ENCODE measurements around the gene FAM78B. TPM values are rescaled to one million over a fixed set of nuclear protein-coding genes. Genes with fewer than 3 reads are reported as not detected.

Gene FAM78B
- total and polyA plus RNA-seq, 4 donors, result 0.30 to 1.4 (median 0.46) TPM

GRCh38 chr1:166167572-166167925 lies 748 bp upstream of the FAM78B start:
- ATAC-seq (ENCODE audit: insufficient read depth, low FRiP score) (no peak), DNase-seq (no peak)
- Histone ChIP-seq H3K27ac (ENCODE audit: low read depth in 1 of 2, low read length in 1 of 2) (no peak overlapping the region), H3K4me1 (ENCODE audit: control insufficient read depth in 5 of 5, insufficient read depth in 5 of 5, low read length in 5 of 5) (peaks cover 0 to 11% (median 5%) of the 10 kb centered on the region in 5 donors), H3K9me3 (ENCODE audit: control insufficient read depth in 4 of 4, insufficient read depth in 3 of 4, low read length in 3 of 4) (no peaks in the 10 kb centered on the region), H3K9ac (ENCODE audit: insufficient read depth in 1 of 2, low read length in 2 of 2) (no peak overlapping the region), H3K4me3 (no peak overlapping the region), H3K36me3 (ENCODE audit: control insufficient read depth in 4 of 4, insufficient read depth in 4 of 4, low read length in 4 of 4) (no peaks in the 10 kb centered on the region), H3K27me3 (ENCODE audit: control insufficient read depth in 3 of 3, insufficient read depth in 3 of 3, low read length in 2 of 3) (peaks cover 0 to 47% (median 27%) of the 10 kb centered on the region in 3 donors)
- WGBS, 2 donors, result 50 to 54% methylated on average over 5 of the region's 5 CpGs
- no peak for TF ChIP-seq CTCF (IDR thresholded peaks at IDR 0.05; ENCODE audit: control extremely low read depth, extremely low read depth)

- H3K27ac ChIP-seq (ENCODE audit: low read depth in 1 of 2, low read length in 1 of 2), result no peak overlapping the region
- H3K9ac ChIP-seq (ENCODE audit: insufficient read depth in 1 of 2, low read length in 2 of 2), result no peak overlapping the region
- 0 to 1% methylated on average over 15 to 50 of the region's 50 CpGs for WGBS, 2 donors
- peak overlapping the region; percentile 75 for H3K4me3 ChIP-seq
- ATAC-seq (ENCODE audit: insufficient read depth, low FRiP score) (no peak), DNase-seq (no peak)
- H3K9me3 ChIP-seq (ENCODE audit: control insufficient read depth in 4 of 4, insufficient read depth in 3 of 4, low read length in 3 of 4), result no peaks in the 10 kb centered on the region
- no peaks in the 10 kb centered on the region for H3K36me3 ChIP-seq (ENCODE audit: control insufficient read depth in 4 of 4, insufficient read depth in 4 of 4, low read length in 4 of 4)
- TF ChIP-seq CTCF (IDR thresholded peaks at IDR 0.05; ENCODE audit: control extremely low read depth, extremely low read depth), result no peak
- peaks cover 0 to 56% (median 27%) of the 10 kb centered on the region in 3 donors for H3K27me3 ChIP-seq (ENCODE audit: control insufficient read depth in 3 of 3, insufficient read depth in 3 of 3, low read length in 2 of 3)
- peaks cover 0 to 11% (median 5%) of the 10 kb centered on the region in 5 donors for H3K4me1 ChIP-seq (ENCODE audit: control insufficient read depth in 5 of 5, insufficient read depth in 5 of 5, low read length in 5 of 5)
These were observed 488 bp downstream of the FAM78B start for GRCh38 chr1:166166329-166166697.

GRCh38 chr1:166165661-166166328 lies 1.0 kb downstream of the FAM78B start:
- Histone ChIP-seq H3K27ac (ENCODE audit: low read depth in 1 of 2, low read length in 1 of 2) (no peak overlapping the region), H3K4me1 (ENCODE audit: control insufficient read depth in 5 of 5, insufficient read depth in 5 of 5, low read length in 5 of 5) (peaks cover 0 to 11% (median 5%) of the 10 kb centered on the region in 5 donors), H3K9ac (ENCODE audit: insufficient read depth in 1 of 2, low read length in 2 of 2) (no peak overlapping the region), H3K36me3 (ENCODE audit: control insufficient read depth in 4 of 4, insufficient read depth in 4 of 4, low read length in 4 of 4) (no peaks in the 10 kb centered on the region), H3K27me3 (ENCODE audit: control insufficient read depth in 3 of 3, insufficient read depth in 3 of 3, low read length in 2 of 3) (peaks cover 0 to 56% (median 27%) of the 10 kb centered on the region in 3 donors), H3K9me3 (ENCODE audit: control insufficient read depth in 4 of 4, insufficient read depth in 3 of 4, low read length in 3 of 4) (no peaks in the 10 kb centered on the region), H3K4me3 (peak overlapping the region; percentile 75)
- TF ChIP-seq CTCF (IDR thresholded peaks at IDR 0.05; ENCODE audit: control extremely low read depth, extremely low read depth), result no peak
- DNase-seq, result peak in 1 of 3 donors; percentile 6
- no peak for ATAC-seq (ENCODE audit: insufficient read depth, low FRiP score)
- WGBS, 2 donors, result 0 to 2% methylated on average over 45 to 61 of the region's 61 CpGs
